ENCODE results near the gene TNNT1.

DNA sequence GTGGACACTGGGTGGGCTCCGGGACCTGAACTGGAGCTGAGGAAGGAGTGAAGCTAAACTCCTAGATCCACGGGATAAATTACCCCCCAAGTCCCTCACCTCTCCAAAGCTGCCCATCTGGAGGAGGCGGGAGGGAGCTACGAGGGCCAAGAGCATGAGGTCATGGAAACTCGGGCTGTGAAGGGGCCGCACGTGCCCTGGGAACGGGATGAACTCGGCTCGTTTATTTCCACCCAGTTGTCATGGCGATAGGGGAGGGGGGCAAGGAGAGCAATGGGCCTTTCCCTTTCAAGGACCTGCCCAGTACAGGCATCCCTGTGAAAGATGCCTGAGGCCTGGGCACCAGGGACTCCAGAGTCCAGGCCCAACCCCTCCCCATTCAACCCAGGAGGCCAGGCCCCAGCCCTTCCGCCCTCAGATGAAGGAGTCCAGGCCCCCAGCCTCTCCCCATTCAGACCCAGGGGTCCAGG is 35.4 kb downstream of the TNNT1 start:
- TF ChIP-seq POLR2AphosphoS5 (IDR thresholded peaks at IDR 0.05): peak; percentile 33 to 67
- TF ChIP-seq, protein P1, sequence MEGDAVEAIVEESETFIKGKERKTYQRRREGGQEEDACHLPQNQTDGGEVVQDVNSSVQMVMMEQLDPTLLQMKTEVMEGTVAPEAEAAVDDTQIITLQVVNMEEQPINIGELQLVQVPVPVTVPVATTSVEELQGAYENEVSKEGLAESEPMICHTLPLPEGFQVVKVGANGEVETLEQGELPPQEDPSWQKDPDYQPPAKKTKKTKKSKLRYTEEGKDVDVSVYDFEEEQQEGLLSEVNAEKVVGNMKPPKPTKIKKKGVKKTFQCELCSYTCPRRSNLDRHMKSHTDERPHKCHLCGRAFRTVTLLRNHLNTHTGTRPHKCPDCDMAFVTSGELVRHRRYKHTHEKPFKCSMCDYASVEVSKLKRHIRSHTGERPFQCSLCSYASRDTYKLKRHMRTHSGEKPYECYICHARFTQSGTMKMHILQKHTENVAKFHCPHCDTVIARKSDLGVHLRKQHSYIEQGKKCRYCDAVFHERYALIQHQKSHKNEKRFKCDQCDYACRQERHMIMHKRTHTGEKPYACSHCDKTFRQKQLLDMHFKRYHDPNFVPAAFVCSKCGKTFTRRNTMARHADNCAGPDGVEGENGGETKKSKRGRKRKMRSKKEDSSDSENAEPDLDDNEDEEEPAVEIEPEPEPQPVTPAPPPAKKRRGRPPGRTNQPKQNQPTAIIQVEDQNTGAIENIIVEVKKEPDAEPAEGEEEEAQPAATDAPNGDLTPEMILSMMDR (IDR thresholded peaks at IDR 0.05): no peak
- TF ChIP-seq EP300 (IDR thresholded peaks at IDR 0.05): peak in 3 of 4 donors; percentile 89 to 94 (median 90)

All from upper lobe of left lung (tissue), 4 donors.